ENCODE results near the gene CLK3. TPM values are rescaled to one million over a fixed set of nuclear protein-coding genes. Genes with fewer than 3 reads are reported as not detected.

The CLK3 gene
- total and polyA plus RNA-seq, 7 experiments from 2014 or later, result 57.8 to 273 (median 169) TPM

DNA sequence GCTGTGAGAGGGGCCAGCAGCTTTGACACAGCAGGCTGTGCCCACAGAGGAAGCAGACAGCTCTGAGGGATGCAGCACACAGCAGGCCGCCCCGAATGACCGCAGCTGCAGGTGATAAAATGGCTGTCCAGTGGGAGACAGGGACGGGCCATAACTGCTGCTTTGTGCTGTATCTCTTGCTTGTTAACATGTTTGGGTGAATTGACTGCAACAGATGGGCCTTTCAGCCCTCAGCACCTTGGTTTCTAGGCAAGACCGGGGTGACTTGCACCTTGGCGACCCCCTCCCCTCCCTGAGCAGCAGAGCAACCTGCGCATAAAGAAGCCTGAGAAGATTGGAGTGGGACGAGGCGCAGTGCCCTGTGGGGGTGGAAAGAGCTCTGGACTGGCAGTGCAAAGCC, 36.6 kb upstream of the CLK3 start:
- Mint-ChIP-seq H3K9me3 (peaks cover 0 to 1% (median 0%) of the 10 kb centered on the region in 11 donors), H3K27me3 (no peaks in the 10 kb centered on the region), H3K4me3 (no peak overlapping the region), H3K36me3 (peaks cover 4 to 33% (median 10%) of the 10 kb centered on the region in 5 donors), H3K27ac (peak overlapping the region in 4 of 9 donors; percentile 14 to 62 (median 54)), H3K4me1 (peaks cover 0 to 16% (median 0%) of the 10 kb centered on the region in 7 donors)
- no peak overlapping the region for H3K4me3 ChIP-seq (ENCODE audit: low read length)
- no peaks in the 10 kb centered on the region for H3K4me1 ChIP-seq (ENCODE audit: control insufficient read depth in 2 of 2, insufficient read depth in 2 of 2, low read length in 2 of 2)
- no peaks in the 10 kb centered on the region for H3K9me3 ChIP-seq (ENCODE audit: control insufficient read depth in 2 of 3, low read length in 3 of 3)
- intact Hi-C loops (cut with micrococcal nuclease), result loop anchor here in 1 of 2 donors (5.0 kb wide), 1 partner anchor 37 kb away; the partner anchor contains the start of gene ARID3B
- peaks cover 3 to 82% (median 10%) of the 10 kb centered on the region in 3 experiments for H3K36me3 ChIP-seq (ENCODE audit: control insufficient read depth in 2 of 3, insufficient read depth in 3 of 3, low read length in 3 of 3)
- POLR2A ChIA-PET, result no interaction called here
- ATAC-seq (no peak), DNase-seq (no peak)
- CTCF ChIA-PET, result no interaction called here
- no peak overlapping the region for H3K27ac ChIP-seq (ENCODE audit: low read depth, low read length)
- H3K27me3 ChIP-seq (ENCODE audit: control insufficient read depth in 2 of 2, insufficient read depth in 2 of 2, low read length in 2 of 2), result no peaks in the 10 kb centered on the region

DNA sequence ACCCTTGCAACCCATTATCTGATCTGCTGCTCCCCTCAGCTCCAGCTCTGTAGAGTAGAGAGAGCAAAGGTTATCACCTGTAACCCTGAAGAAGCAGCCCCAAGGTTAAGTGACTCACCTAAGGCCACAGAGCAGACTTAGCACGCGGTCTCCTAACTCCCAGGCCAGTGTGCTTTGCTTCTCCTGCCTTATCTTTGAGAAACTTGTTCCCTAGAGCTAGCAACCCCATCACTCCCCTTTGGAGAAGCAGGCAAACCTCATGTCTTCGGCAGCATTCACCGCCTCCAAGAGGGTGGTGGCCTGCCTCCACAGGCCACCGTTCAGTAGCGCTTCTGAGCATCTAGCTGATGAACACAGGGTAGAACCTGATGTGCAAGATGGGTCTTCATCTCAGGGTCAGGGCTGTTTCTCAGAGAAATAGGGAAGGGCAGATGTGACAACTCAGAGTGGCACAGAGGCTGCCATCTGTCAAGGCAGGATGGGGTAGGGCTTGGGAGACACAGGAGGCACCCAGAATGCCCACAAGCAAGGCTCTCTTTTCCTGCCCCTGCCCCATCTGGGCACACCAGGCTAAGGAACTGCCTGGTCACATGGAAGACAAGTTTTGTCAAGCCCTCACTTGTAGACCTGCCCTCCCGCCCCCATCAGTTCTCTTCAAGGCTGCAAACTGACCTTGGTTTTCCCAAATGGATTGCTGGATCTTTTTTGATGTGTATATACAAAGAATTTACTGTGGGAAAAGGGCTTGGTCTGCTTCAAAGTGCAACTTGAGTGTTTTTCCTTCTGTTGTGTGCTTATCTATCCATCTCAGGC, 34.9 kb upstream of the CLK3 start:
- no peak for ATAC-seq
- no peak overlapping the region for H3K4me3 Mint-ChIP-seq
- no peaks in the 10 kb centered on the region for H3K27me3 ChIP-seq (ENCODE audit: control insufficient read depth in 2 of 2, insufficient read depth in 2 of 2, low read length in 2 of 2)
- no peak overlapping the region for H3K27ac ChIP-seq (ENCODE audit: low read depth, low read length)
- CTCF ChIA-PET, result no interaction called here
- H3K9me3 Mint-ChIP-seq, result peaks cover 0 to 1% (median 0%) of the 10 kb centered on the region in 11 donors
- H3K27ac Mint-ChIP-seq, result peak overlapping the region in 2 of 9 donors; percentile 9 to 63
- POLR2A ChIA-PET, result no interaction called here
- H3K4me1 ChIP-seq (ENCODE audit: control insufficient read depth in 2 of 2, insufficient read depth in 2 of 2, low read length in 2 of 2), result no peaks in the 10 kb centered on the region
- H3K4me1 Mint-ChIP-seq, result peaks cover 0 to 18% (median 0%) of the 10 kb centered on the region in 7 donors
- no peaks in the 10 kb centered on the region for H3K27me3 Mint-ChIP-seq
- H3K36me3 Mint-ChIP-seq, result peaks cover 3 to 23% (median 4%) of the 10 kb centered on the region in 5 donors
- no peak overlapping the region for H3K4me3 ChIP-seq (ENCODE audit: low read length)
- intact Hi-C loops (cut with micrococcal nuclease), result no loop called here
- no peak for DNase-seq
- peaks cover 0 to 82% (median 10%) of the 10 kb centered on the region in 3 experiments for H3K36me3 ChIP-seq (ENCODE audit: control insufficient read depth in 2 of 3, insufficient read depth in 3 of 3, low read length in 3 of 3)
- no peaks in the 10 kb centered on the region for H3K9me3 ChIP-seq (ENCODE audit: control insufficient read depth in 2 of 3, low read length in 3 of 3)

DNA sequence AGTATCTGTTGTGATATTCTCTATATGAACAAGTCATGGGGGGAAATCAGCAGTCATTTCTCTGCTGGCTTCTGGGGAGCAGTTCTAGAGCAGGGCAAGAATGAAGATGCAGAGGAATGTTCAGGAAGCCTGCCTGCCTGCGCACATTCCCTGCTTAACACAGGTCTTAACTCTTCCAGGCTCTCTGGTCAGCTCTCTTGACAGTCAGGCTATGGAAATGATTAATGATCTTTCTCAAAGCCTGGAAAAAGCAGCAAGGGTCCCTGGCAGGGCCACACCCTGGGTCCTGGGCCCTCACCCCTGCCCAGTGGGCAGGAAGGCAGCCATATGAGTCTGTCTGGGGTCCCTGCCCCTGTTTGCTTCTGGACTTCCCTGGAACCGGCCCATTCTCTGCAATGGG, 31.4 kb upstream of the CLK3 start:
- no peak overlapping the region for H3K4me3 Mint-ChIP-seq
- H3K36me3 Mint-ChIP-seq, result peaks cover 0 to 10% (median 3%) of the 10 kb centered on the region in 5 donors
- H3K4me1 ChIP-seq (ENCODE audit: control insufficient read depth in 2 of 2, insufficient read depth in 2 of 2, low read length in 2 of 2), result no peaks in the 10 kb centered on the region
- H3K4me3 ChIP-seq (ENCODE audit: low read length), result no peak overlapping the region
- intact Hi-C loops (cut with micrococcal nuclease), result no loop called here
- peaks cover 0 to 18% (median 0%) of the 10 kb centered on the region in 7 donors for H3K4me1 Mint-ChIP-seq
- H3K27ac Mint-ChIP-seq, result peak overlapping the region in 4 of 9 donors; percentile 24 to 76 (median 57)
- ChIA-PET CTCF (no interaction called here), POLR2A (no interaction called here)
- no peaks in the 10 kb centered on the region for H3K27me3 Mint-ChIP-seq
- no peaks in the 10 kb centered on the region for H3K9me3 ChIP-seq (ENCODE audit: control insufficient read depth in 2 of 3, low read length in 3 of 3)
- ATAC-seq, result no peak
- DNase-seq, result no peak
- H3K9me3 Mint-ChIP-seq, result peaks cover 0 to 1% (median 0%) of the 10 kb centered on the region in 11 donors
- H3K27me3 ChIP-seq (ENCODE audit: control insufficient read depth in 2 of 2, insufficient read depth in 2 of 2, low read length in 2 of 2), result no peaks in the 10 kb centered on the region
- no peak overlapping the region for H3K27ac ChIP-seq (ENCODE audit: low read depth, low read length)
- H3K36me3 ChIP-seq (ENCODE audit: control insufficient read depth in 2 of 3, insufficient read depth in 3 of 3, low read length in 3 of 3), result peaks cover 0 to 70% (median 1%) of the 10 kb centered on the region in 3 experiments

DNA sequence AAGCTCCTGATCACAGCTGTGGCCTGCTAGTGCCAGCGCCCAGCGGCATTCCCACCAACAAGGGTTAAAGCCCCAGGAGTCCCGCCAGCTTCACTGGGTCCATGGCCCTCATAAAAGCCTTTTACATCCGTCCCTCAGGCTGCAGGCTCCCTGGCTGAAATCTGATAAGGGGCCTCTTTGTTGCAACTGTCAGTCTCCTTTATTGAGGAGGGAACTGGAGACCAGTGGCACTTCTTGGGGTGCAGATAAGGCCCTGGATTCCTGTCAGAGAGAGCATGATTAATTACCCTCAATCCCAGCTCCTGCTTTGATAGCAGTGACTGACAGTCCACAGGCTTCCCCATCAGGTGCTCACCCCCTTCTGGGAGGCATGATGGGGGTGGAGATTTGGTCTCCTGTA, 30.9 kb upstream of the CLK3 start:
- Mint-ChIP-seq H3K4me1 (peaks cover 0 to 18% (median 0%) of the 10 kb centered on the region in 7 donors), H3K27ac (peak overlapping the region in 3 of 9 donors; percentile 43 to 76 (median 71)), H3K4me3 (no peak overlapping the region), H3K27me3 (no peaks in the 10 kb centered on the region), H3K9me3 (peaks cover 0 to 1% (median 0%) of the 10 kb centered on the region in 11 donors), H3K36me3 (peaks cover 0 to 8% (median 2%) of the 10 kb centered on the region in 5 donors)
- H3K36me3 ChIP-seq (ENCODE audit: control insufficient read depth in 2 of 3, insufficient read depth in 3 of 3, low read length in 3 of 3), result peaks cover 0 to 70% (median 2%) of the 10 kb centered on the region in 3 experiments
- no peaks in the 10 kb centered on the region for H3K9me3 ChIP-seq (ENCODE audit: control insufficient read depth in 2 of 3, low read length in 3 of 3)
- H3K4me1 ChIP-seq (ENCODE audit: control insufficient read depth in 2 of 2, insufficient read depth in 2 of 2, low read length in 2 of 2), result no peaks in the 10 kb centered on the region
- DNase-seq (no peak), ATAC-seq (no peak)
- CTCF ChIA-PET, result no interaction called here
- H3K27ac ChIP-seq (ENCODE audit: low read depth, low read length), result no peak overlapping the region
- no peaks in the 10 kb centered on the region for H3K27me3 ChIP-seq (ENCODE audit: control insufficient read depth in 2 of 2, insufficient read depth in 2 of 2, low read length in 2 of 2)
- POLR2A ChIA-PET, result no interaction called here
- H3K4me3 ChIP-seq (ENCODE audit: low read length), result no peak overlapping the region
- intact Hi-C loops (cut with micrococcal nuclease), result no loop called here

DNA sequence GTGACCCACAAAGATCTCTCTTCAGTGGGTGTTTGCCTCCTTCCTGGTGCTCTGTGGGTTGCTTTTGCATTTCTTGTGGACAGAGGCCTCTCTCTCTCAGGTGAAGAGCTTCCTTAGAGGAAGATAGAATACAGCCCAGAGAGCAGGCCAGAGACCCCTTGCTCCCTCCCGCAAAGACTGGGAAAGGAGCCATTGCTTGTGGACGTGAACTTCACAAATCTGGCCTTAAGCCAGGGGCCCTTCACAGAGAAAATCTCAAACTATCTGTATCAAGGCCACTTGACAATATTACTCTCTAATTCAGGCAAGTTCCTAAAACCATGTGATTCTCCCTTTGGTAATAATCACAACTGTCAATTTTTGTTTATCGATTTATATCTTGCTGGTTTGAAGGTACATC, 30.4 kb upstream of the CLK3 start:
- POLR2A ChIA-PET, result no interaction called here
- no peak overlapping the region for H3K27ac ChIP-seq (ENCODE audit: low read depth, low read length)
- H3K36me3 ChIP-seq (ENCODE audit: control insufficient read depth in 2 of 3, insufficient read depth in 3 of 3, low read length in 3 of 3), result peaks cover 0 to 70% (median 6%) of the 10 kb centered on the region in 3 experiments
- H3K4me1 ChIP-seq (ENCODE audit: control insufficient read depth in 2 of 2, insufficient read depth in 2 of 2, low read length in 2 of 2), result no peaks in the 10 kb centered on the region
- CTCF ChIA-PET, result no interaction called here
- H3K4me1 Mint-ChIP-seq, result peaks cover 0 to 18% (median 0%) of the 10 kb centered on the region in 7 donors
- H3K9me3 Mint-ChIP-seq, result peaks cover 0 to 1% (median 0%) of the 10 kb centered on the region in 11 donors
- no peak overlapping the region for H3K27ac Mint-ChIP-seq
- peaks cover 0 to 8% (median 5%) of the 10 kb centered on the region in 5 donors for H3K36me3 Mint-ChIP-seq
- H3K27me3 Mint-ChIP-seq, result no peaks in the 10 kb centered on the region
- no peak overlapping the region for H3K4me3 Mint-ChIP-seq
- intact Hi-C loops (cut with micrococcal nuclease), result no loop called here
- no peaks in the 10 kb centered on the region for H3K9me3 ChIP-seq (ENCODE audit: control insufficient read depth in 2 of 3, low read length in 3 of 3)
- no peak overlapping the region for H3K4me3 ChIP-seq (ENCODE audit: low read length)
- ATAC-seq (no peak), DNase-seq (no peak)
- H3K27me3 ChIP-seq (ENCODE audit: control insufficient read depth in 2 of 2, insufficient read depth in 2 of 2, low read length in 2 of 2), result no peaks in the 10 kb centered on the region

DNA sequence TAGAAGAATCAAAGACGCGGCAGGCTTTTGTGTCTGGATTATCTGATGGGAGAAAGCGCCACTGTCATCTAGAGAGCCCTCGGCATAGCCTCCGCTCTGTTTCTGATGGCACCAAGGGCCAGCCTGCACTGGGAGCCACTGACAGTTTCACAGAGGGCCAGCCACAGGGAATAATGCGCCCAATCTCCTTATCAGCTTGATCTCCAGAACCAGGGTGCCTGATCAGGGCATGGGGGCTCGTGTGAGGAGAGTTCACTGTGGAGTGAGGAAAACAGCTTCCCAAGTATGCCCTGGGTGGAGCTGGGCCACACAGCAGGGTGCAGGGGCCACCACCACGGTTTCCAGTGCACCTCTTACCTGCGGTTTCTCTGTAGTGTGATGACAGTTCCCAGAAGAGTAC, 29.8 kb upstream of the CLK3 start:
- ChIA-PET POLR2A (no interaction called here), CTCF (no interaction called here)
- H3K4me3 Mint-ChIP-seq, result no peak overlapping the region
- Histone ChIP-seq H3K9me3 (ENCODE audit: control insufficient read depth in 2 of 3, low read length in 3 of 3) (no peaks in the 10 kb centered on the region), H3K27me3 (ENCODE audit: control insufficient read depth in 2 of 2, insufficient read depth in 2 of 2, low read length in 2 of 2) (no peaks in the 10 kb centered on the region), H3K4me3 (ENCODE audit: low read length) (no peak overlapping the region), H3K4me1 (ENCODE audit: control insufficient read depth in 2 of 2, insufficient read depth in 2 of 2, low read length in 2 of 2) (no peaks in the 10 kb centered on the region), H3K36me3 (ENCODE audit: control insufficient read depth in 2 of 3, insufficient read depth in 3 of 3, low read length in 3 of 3) (peaks cover 4 to 70% (median 10%) of the 10 kb centered on the region in 3 experiments), H3K27ac (ENCODE audit: low read depth, low read length) (no peak overlapping the region)
- DNase-seq, result no peak
- no peaks in the 10 kb centered on the region for H3K9me3 Mint-ChIP-seq
- H3K27me3 Mint-ChIP-seq, result no peaks in the 10 kb centered on the region
- H3K4me1 Mint-ChIP-seq, result peaks cover 0 to 16% (median 0%) of the 10 kb centered on the region in 7 donors
- ATAC-seq, result no peak
- intact Hi-C loops (cut with micrococcal nuclease), result no loop called here
- peak overlapping the region in 2 of 9 donors; percentile 2 to 31 for H3K27ac Mint-ChIP-seq
- peaks cover 0 to 8% (median 8%) of the 10 kb centered on the region in 5 donors for H3K36me3 Mint-ChIP-seq
